Sigmoid colon (tissue), 7 donors: ENCODE data around the gene TRABD2B. TPM values are rescaled to one million over a fixed set of nuclear protein-coding genes. Genes with fewer than 3 reads are reported as not detected.

ENCODE experiments used
- DNase-seq: peaks from one replicate; pipeline ENCODE4 v3.0.0-alpha.2; 2019
- H3K27ac ChIP-seq, 4 donors: fragments of 200-600 bp; sonication (generic); one replicate each; pipeline ENCODE4 v1.5.1; 2016 to 2019; ENCODE audit warnings: mild to moderate bottlenecking in 1 of 4
- H3K27me3 ChIP-seq, 3 donors: fragments of 200-600 bp; sonication (generic); one replicate each; pipeline ENCODE4 v1.5.1; 2019; ENCODE audit warnings: mild to moderate bottlenecking in 1 of 3
- H3K36me3 ChIP-seq, 4 donors: fragments of 200-600 bp; sonication (generic); one replicate each; pipeline ENCODE4 v1.5.1; 2016 to 2019
- H3K4me1 ChIP-seq, 4 donors: fragments of 200-600 bp; sonication (generic); one replicate each; pipeline ENCODE4 v1.5.1; 2017 to 2019
- H3K4me3 ChIP-seq, 4 donors: fragments of 200-600 bp; sonication (generic); one replicate each; pipeline ENCODE4 v1.5.1; 2017 to 2019; ENCODE audit warnings: mild to moderate bottlenecking in 2 of 4, moderate library complexity in 1 of 4
- H3K9me3 ChIP-seq, 4 donors: fragments of 200-600 bp in 3 of 4; sonication (generic) in 3 of 4; one replicate each; pipeline versions ENCODE4 v1.5.1 to v1.6.1; 2013 to 2019
- EP300 ChIP-seq, 4 donors: sonication (generic); formaldehyde crosslinking; IDR thresholded peaks; one replicate each; pipeline ENCODE4 v1.6.1; 2017; ENCODE audit warnings: antibody characterized with exemption in 4 of 4
- POLR2A ChIP-seq, 2 donors: fragments of 450-650 bp; IDR thresholded peaks; one replicate each; pipeline ENCODE4 v1.6.1; 2016; ENCODE audit warnings: antibody characterized with exemption in 2 of 2, mild to moderate bottlenecking in 2 of 2, moderate library complexity in 2 of 2
- POLR2AphosphoS5 ChIP-seq, 4 donors: sonication (generic); formaldehyde crosslinking; IDR thresholded peaks; one replicate each; pipeline ENCODE4 v1.6.1; 2017; ENCODE audit warnings: antibody characterized with exemption in 4 of 4
- WGBS, 2 donors: extraction: QIAGEN DNeasy Blood & Tissue Kit; methylation state at CpG; one replicate each; pipeline ENCODE4 v1.1.7; 2013; 5-methylcytosine and 5-hydroxymethylcytosine counted together
- intact Hi-C: fragments of 100-400 bp; cut with DNase I; formaldehyde crosslinking; loops from one replicate; pipeline ENCODE4 v1.15.1; 2023
- polyA plus RNA-seq, 3 donors: library from polyadenylated mRNA; stranded (reverse); fragments of 200-250 nt; gene quantifications; one replicate each; pipeline ENCODE4 v1.2.3, GENCODE V29; 2013
- total RNA-seq, 4 donors: library from RNA; depleted of rRNA; stranded (reverse); fragments of >200 nt; gene quantifications; one replicate each; pipeline ENCODE4 v1.1.0, GENCODE V29; 2016
- TF ChIP-seq, protein P1 (sequence below), 4 experiments: fragments of 450-650 bp in 3 of 4; fragments of 200-600 bp in 1 of 4; IDR thresholded peaks; one replicate each; pipeline ENCODE4 v1.5.1; 2016 to 2019; ENCODE audit warnings: antibody characterized with exemption in 4 of 4, mild to moderate bottlenecking in 3 of 4, moderate library complexity in 2 of 4
- donor health status: healthy with polysubstance abuse.
- donor health status: Bipolar disorder and iron deficiency.
- donor health status: healthy.

The TRABD2B gene
- total and polyA plus RNA-seq, 7 donors, result 0.63 to 1.8 (median 1.0) TPM; not detected in 1

DNA sequence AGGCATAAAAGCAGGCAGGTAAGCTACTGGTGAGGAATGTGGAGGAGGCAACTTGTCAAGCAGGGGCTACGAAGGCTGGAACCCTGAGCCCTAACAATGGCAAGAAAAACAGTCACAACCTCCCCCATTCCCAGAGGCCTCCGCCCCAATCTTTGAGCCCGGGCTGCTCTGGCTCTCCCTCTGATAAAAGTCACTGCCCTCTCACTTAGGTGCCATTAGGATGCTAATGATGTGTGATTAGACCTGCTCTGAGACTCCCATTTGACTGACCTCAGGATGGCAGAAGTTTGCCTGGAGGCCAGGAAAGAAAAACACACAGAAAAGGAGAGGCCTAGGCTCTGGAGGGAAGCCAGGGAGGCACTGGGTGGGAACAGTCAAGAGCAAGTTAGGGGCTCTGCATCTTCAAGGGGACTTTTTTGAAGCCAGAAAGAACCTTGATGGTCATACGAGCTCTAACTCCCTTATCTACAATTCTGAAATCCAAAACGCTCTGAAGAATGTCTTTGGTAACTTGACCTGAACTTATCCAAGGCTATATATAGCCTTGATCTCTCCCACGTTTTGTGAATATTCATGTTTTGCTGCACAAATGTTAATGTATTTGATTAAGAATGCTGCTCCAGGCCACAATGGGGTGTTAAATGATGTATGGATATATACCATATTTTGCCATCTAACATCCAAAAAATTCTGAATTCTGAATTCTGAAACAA lies 98.9 kb downstream of the TRABD2B start:
- Histone ChIP-seq H3K9me3 (no peaks in the 10 kb centered on the region), H3K4me3 (no peak overlapping the region), H3K27me3 (no peaks in the 10 kb centered on the region), H3K4me1 (no peaks in the 10 kb centered on the region), H3K36me3 (no peaks in the 10 kb centered on the region), H3K27ac (no peak overlapping the region)
- intact Hi-C loops, result no loop called here
- TF ChIP-seq EP300 (IDR thresholded peaks at IDR 0.05) (no peak), POLR2AphosphoS5 (IDR thresholded peaks at IDR 0.05) (no peak), POLR2A (IDR thresholded peaks at IDR 0.05) (no peak)
- TF ChIP-seq, protein P1, sequence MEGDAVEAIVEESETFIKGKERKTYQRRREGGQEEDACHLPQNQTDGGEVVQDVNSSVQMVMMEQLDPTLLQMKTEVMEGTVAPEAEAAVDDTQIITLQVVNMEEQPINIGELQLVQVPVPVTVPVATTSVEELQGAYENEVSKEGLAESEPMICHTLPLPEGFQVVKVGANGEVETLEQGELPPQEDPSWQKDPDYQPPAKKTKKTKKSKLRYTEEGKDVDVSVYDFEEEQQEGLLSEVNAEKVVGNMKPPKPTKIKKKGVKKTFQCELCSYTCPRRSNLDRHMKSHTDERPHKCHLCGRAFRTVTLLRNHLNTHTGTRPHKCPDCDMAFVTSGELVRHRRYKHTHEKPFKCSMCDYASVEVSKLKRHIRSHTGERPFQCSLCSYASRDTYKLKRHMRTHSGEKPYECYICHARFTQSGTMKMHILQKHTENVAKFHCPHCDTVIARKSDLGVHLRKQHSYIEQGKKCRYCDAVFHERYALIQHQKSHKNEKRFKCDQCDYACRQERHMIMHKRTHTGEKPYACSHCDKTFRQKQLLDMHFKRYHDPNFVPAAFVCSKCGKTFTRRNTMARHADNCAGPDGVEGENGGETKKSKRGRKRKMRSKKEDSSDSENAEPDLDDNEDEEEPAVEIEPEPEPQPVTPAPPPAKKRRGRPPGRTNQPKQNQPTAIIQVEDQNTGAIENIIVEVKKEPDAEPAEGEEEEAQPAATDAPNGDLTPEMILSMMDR (IDR thresholded peaks at IDR 0.05), result no peak
- DNase-seq, result no peak
- 87 to 88% methylated on average over 6 of the region's 6 CpGs for WGBS, 2 donors

DNA sequence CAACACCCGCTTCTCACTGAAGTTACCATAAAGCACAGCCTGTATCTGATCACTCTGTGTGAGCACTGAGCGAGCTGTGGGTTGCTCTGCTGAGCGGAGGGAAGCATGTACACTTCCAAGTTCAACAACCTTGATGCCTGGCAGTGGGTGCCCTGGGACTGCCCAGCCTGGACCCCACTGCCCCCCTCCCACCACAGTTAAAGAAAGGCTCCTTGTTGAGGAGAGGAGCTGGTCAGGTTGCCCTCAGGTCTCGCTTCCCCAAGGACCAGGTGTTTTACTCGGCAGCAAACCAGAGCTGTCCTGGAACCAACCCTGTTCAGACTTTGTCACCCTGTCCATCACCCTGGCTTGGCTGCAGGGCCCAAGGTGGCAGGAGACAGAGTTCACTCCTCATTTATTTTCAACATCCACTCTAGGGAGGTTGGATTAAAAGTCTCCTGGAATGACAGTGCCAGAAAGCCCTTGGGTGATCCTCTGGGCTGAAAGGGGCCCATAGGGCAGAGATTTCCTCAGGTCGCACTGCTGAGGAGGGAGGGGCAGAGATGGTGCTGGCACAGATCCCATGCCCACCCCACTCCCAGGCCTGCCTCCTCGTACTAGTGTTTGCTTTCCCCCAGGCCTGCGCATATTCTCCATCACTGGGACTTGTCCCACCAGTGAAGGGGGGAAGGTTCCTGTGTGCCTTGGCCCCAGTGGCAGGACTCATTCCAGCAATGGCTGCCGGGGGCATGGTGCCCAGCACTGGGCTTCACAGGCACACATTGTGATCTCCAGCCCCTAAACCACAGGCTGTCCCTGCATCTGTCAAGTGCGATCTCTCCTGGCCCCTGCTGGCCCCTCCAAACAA lies 101.7 kb downstream of the TRABD2B start:
- Histone ChIP-seq H3K4me1 (no peaks in the 10 kb centered on the region), H3K36me3 (no peaks in the 10 kb centered on the region), H3K4me3 (no peak overlapping the region), H3K27ac (no peak overlapping the region), H3K27me3 (no peaks in the 10 kb centered on the region), H3K9me3 (no peaks in the 10 kb centered on the region)
- DNase-seq, result no peak
- intact Hi-C loops, result no loop called here
- TF ChIP-seq, protein P1 (IDR thresholded peaks at IDR 0.05), result no peak
- 90 to 91% methylated on average over 10 of the region's 10 CpGs for WGBS, 2 donors

DNA sequence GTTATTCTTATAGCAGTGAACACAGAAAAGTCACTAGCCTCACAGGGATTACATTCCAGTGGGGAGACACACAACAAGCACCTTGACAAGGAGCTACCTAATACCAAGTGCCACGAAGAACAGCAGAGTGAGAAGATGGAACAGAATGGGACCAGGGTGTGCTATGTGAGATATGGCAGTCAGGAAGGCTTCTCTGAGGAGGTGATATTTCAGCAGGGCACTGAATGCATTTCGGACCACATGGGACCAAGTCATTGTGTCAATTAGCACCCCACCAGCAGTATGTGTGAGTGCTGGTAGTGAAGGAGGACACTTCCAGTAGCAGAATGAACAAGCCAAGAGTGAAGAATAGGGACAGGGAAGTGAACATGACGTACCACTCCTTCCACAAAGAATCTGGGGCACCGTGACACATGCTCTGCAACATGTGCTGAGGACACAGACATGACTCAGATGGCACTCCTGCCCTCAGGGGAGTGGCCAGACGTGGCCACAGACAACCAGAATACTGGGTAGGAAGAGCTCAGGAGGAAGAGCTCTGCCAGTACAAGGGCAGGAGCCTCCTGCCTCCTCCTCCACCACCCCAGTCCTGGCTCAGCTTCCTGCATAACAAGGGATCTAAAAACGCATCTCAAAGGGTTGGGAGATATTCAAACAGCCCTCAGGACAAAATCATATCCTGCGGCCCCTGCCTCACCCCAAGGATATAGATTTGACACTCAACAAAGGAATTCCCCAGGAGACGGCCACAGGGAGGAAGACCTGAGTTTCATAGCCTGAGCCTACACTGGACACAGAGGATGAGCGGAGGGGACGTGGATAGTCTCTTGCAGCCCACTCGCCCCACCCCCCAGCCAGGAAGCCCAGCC lies 102.5 kb downstream of the TRABD2B start:
- no peaks in the 10 kb centered on the region for H3K4me1 ChIP-seq
- intact Hi-C loops, result no loop called here
- no peaks in the 10 kb centered on the region for H3K27me3 ChIP-seq
- no peak overlapping the region for H3K27ac ChIP-seq
- H3K4me3 ChIP-seq, result no peak overlapping the region
- no peak for DNase-seq
- no peaks in the 10 kb centered on the region for H3K9me3 ChIP-seq
- WGBS, 2 donors, result 66 to 67% methylated on average over 11 of the region's 11 CpGs
- no peaks in the 10 kb centered on the region for H3K36me3 ChIP-seq
- TF ChIP-seq EP300 (IDR thresholded peaks at IDR 0.05), result no peak

DNA sequence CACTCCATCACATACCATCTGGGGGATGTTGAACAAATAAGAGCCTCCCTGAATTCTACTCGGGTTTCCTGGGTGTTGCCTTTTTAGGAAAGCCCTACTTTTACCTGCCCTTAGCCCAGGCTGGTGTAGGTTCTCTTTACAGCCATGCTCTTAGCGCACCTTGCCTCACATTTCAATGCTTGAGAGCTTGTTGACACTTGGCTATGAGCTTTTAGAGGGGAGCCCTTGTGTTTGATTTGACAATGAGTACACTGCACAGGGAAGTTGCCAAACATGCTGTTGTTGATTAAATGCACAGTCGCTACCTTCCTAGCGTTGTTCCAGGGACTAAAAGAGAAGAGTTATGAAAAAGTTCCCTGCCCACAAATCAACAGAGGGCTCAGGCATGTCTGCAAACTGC lies 103.8 kb downstream of the TRABD2B start:
- Histone ChIP-seq H3K4me1 (no peaks in the 10 kb centered on the region), H3K27me3 (no peaks in the 10 kb centered on the region), H3K9me3 (no peaks in the 10 kb centered on the region), H3K4me3 (no peak overlapping the region), H3K36me3 (no peaks in the 10 kb centered on the region), H3K27ac (no peak overlapping the region)
- no peak for DNase-seq
- WGBS, 2 donors, result 77 to 88% methylated on average over 4 of the region's 4 CpGs
- intact Hi-C loops, result no loop called here
- TF ChIP-seq, protein P1 (IDR thresholded peaks at IDR 0.05), result no peak
- no peak for TF ChIP-seq POLR2A (IDR thresholded peaks at IDR 0.05)
- TF ChIP-seq EP300 (IDR thresholded peaks at IDR 0.05), result no peak
- TF ChIP-seq POLR2AphosphoS5 (IDR thresholded peaks at IDR 0.05), result no peak

DNA sequence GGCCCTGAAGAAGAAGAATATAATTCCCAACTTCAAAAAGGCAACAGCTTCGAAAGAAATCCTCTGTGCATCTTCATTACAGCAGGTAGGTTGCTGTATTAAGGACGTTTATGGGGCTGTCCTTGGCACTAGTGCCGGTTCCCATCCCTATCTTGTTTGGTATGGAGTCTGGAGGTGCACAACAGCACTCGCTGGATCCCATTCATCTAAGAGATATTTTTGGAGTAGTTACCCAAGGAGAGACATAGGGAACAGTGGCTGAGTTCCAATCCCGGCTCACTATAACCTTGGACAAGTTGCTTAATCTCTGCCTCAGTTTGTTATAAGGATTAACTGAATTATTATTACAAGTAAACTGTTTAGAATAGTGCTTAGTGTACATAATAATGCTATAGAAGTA lies 106.4 kb downstream of the TRABD2B start:
- WGBS, 2 donors, result 83% methylated on average over 5 of the region's 5 CpGs
- Histone ChIP-seq H3K36me3 (no peaks in the 10 kb centered on the region), H3K9me3 (no peaks in the 10 kb centered on the region), H3K4me1 (no peaks in the 10 kb centered on the region), H3K27ac (no peak overlapping the region), H3K4me3 (no peak overlapping the region), H3K27me3 (no peaks in the 10 kb centered on the region)
- no peak for DNase-seq
- no peak for TF ChIP-seq EP300 (IDR thresholded peaks at IDR 0.05)
- no peak for TF ChIP-seq POLR2A (IDR thresholded peaks at IDR 0.05)
- TF ChIP-seq, protein P1 (IDR thresholded peaks at IDR 0.05), result no peak
- no peak for TF ChIP-seq POLR2AphosphoS5 (IDR thresholded peaks at IDR 0.05)
- intact Hi-C loops, result no loop called here
